ENCODE results near the gene TEX19.
"Not testable (repeated sequence)": the region's sequence is repeated elsewhere in the genome, so short reads cannot be mapped to it uniquely, and the experiment has no call there.

Gene TEX19

GRCh38 chr17:82346342-82347300 lies 12.4 kb upstream of the TEX19 start:
- H3K4me1 ChIP-seq (ENCODE audit: control insufficient read depth, insufficient read depth, low read depth, low read length) = peaks cover 14% of the 10 kb centered on the region
- no peak overlapping the region for H3K4me2 ChIP-seq (ENCODE audit: low read length, poor library complexity, severe bottlenecking)
- H3K36me3 ChIP-seq (ENCODE audit: control insufficient read depth in 1 of 2, insufficient read depth in 2 of 2, low read depth in 1 of 2, low read length in 2 of 2) = no peaks in the 10 kb centered on the region
- H3K27ac ChIP-seq (ENCODE audit: low read length, poor library complexity, severe bottlenecking) = no peak overlapping the region
- H4K8ac ChIP-seq (ENCODE audit: low read length) = no peak overlapping the region
- H4K91ac ChIP-seq (ENCODE audit: low read length) = no peak overlapping the region
- H3K9me3 ChIP-seq (ENCODE audit: control insufficient read depth, low read length) = no peaks in the 10 kb centered on the region
- no peak overlapping the region for H3K23ac ChIP-seq (ENCODE audit: low read length in 2 of 2)
- H3K9ac ChIP-seq (ENCODE audit: low read length) = no peak overlapping the region
- DNase-seq = no peak
- H2BK12ac ChIP-seq (ENCODE audit: low read length in 2 of 2) = no peak overlapping the region
- 85% methylated on average over 28 of the region's 28 CpGs for WGBS
- no peak overlapping the region for H3K4ac ChIP-seq (ENCODE audit: low read depth in 1 of 2, low read length in 2 of 2)
- no peak overlapping the region for H2AK5ac ChIP-seq (ENCODE audit: low read length, severe bottlenecking)
- no peak overlapping the region for H3K18ac ChIP-seq (ENCODE audit: low read depth in 1 of 2, low read length in 2 of 2)
- H3K79me1 ChIP-seq (replicated peaks; ENCODE audit: low read length, poor library complexity, severe bottlenecking) = no peaks in the 10 kb centered on the region
- no peak overlapping the region for H2BK15ac ChIP-seq (ENCODE audit: low read depth, poor library complexity, severe bottlenecking)
- H2BK120ac ChIP-seq (ENCODE audit: low read depth, low read length) = no peak overlapping the region
- H2BK5ac ChIP-seq (ENCODE audit: low read depth, low read length, poor library complexity, severe bottlenecking) = no peak overlapping the region
- H2AFZ ChIP-seq (ENCODE audit: low read depth, low read length) = no peak overlapping the region
- H3K4me3 ChIP-seq (ENCODE audit: insufficient read depth in 1 of 2, low read depth in 1 of 2, low read length in 2 of 2) = no peak overlapping the region
- no peak overlapping the region for H3K14ac ChIP-seq (ENCODE audit: low read length in 2 of 2)
- peaks cover 9 to 22% of the 10 kb centered on the region in 2 experiments for H3K27me3 ChIP-seq (ENCODE audit: control insufficient read depth in 1 of 2, insufficient read depth in 1 of 2, low read length in 2 of 2)

GRCh38 chr17:82347994-82348393 lies 11.1 kb upstream of the TEX19 start:
- H2BK12ac ChIP-seq (ENCODE audit: low read length in 2 of 2); H3K18ac ChIP-seq (ENCODE audit: low read depth in 1 of 2, low read length in 2 of 2); H2BK120ac ChIP-seq (ENCODE audit: low read depth, low read length); H2BK5ac ChIP-seq (ENCODE audit: low read depth, low read length, poor library complexity, severe bottlenecking); H3K4me2 ChIP-seq (ENCODE audit: low read length, poor library complexity, severe bottlenecking); H3K9me3 ChIP-seq (ENCODE audit: control insufficient read depth, low read length); H3K23ac ChIP-seq (ENCODE audit: low read length in 2 of 2); H3K4ac ChIP-seq (ENCODE audit: low read depth in 1 of 2, low read length in 2 of 2); H3K14ac ChIP-seq (ENCODE audit: low read length in 2 of 2); H2BK15ac ChIP-seq (ENCODE audit: low read depth, poor library complexity, severe bottlenecking); H3K27ac ChIP-seq (ENCODE audit: low read length, poor library complexity, severe bottlenecking); H2AFZ ChIP-seq (ENCODE audit: low read depth, low read length); H2AK5ac ChIP-seq (ENCODE audit: low read length, severe bottlenecking); H3K36me3 ChIP-seq (ENCODE audit: control insufficient read depth in 1 of 2, insufficient read depth in 2 of 2, low read depth in 1 of 2, low read length in 2 of 2); H3K4me3 ChIP-seq (ENCODE audit: insufficient read depth in 1 of 2, low read depth in 1 of 2, low read length in 2 of 2); H3K9ac ChIP-seq (ENCODE audit: low read length); DNase-seq; H4K91ac ChIP-seq (ENCODE audit: low read length); H3K79me1 ChIP-seq (replicated peaks; ENCODE audit: low read length, poor library complexity, severe bottlenecking); H4K8ac ChIP-seq (ENCODE audit: low read length): not testable (repeated sequence)
- 89% methylated on average over 11 of the region's 11 CpGs for WGBS
- H3K4me1 ChIP-seq (ENCODE audit: control insufficient read depth, insufficient read depth, low read depth, low read length) = peaks cover 18% of the 10 kb centered on the region
- H3K27me3 ChIP-seq (ENCODE audit: control insufficient read depth in 1 of 2, insufficient read depth in 1 of 2, low read length in 2 of 2) = peaks cover 9 to 16% of the 10 kb centered on the region in 2 experiments

GRCh38 chr17:82348434-82348833 lies 10.6 kb upstream of the TEX19 start:
- Histone ChIP-seq H3K14ac (ENCODE audit: low read length in 2 of 2) (no peak overlapping the region), H3K4me2 (ENCODE audit: low read length, poor library complexity, severe bottlenecking) (no peak overlapping the region), H3K27me3 (ENCODE audit: control insufficient read depth in 1 of 2, insufficient read depth in 1 of 2, low read length in 2 of 2) (peaks cover 9 to 12% of the 10 kb centered on the region in 2 experiments), H3K9me3 (ENCODE audit: control insufficient read depth, low read length) (no peaks in the 10 kb centered on the region), H4K91ac (ENCODE audit: low read length) (no peak overlapping the region), H2AK5ac (ENCODE audit: low read length, severe bottlenecking) (no peak overlapping the region), H2BK12ac (ENCODE audit: low read length in 2 of 2) (no peak overlapping the region), H3K4me3 (ENCODE audit: insufficient read depth in 1 of 2, low read depth in 1 of 2, low read length in 2 of 2) (no peak overlapping the region), H3K4ac (ENCODE audit: low read depth in 1 of 2, low read length in 2 of 2) (no peak overlapping the region), H3K27ac (ENCODE audit: low read length, poor library complexity, severe bottlenecking) (no peak overlapping the region), H3K36me3 (ENCODE audit: control insufficient read depth in 1 of 2, insufficient read depth in 2 of 2, low read depth in 1 of 2, low read length in 2 of 2) (no peaks in the 10 kb centered on the region), H3K79me1 (replicated peaks; ENCODE audit: low read length, poor library complexity, severe bottlenecking) (no peaks in the 10 kb centered on the region), H2BK15ac (ENCODE audit: low read depth, poor library complexity, severe bottlenecking) (peak overlapping the region; percentile 12), H3K23ac (ENCODE audit: low read length in 2 of 2) (no peak overlapping the region), H2AFZ (ENCODE audit: low read depth, low read length) (no peak overlapping the region), H3K9ac (ENCODE audit: low read length) (peak overlapping the region; percentile 62), H2BK120ac (ENCODE audit: low read depth, low read length) (no peak overlapping the region), H4K8ac (ENCODE audit: low read length) (no peak overlapping the region), H3K18ac (ENCODE audit: low read depth in 1 of 2, low read length in 2 of 2) (no peak overlapping the region), H3K4me1 (ENCODE audit: control insufficient read depth, insufficient read depth, low read depth, low read length) (peaks cover 18% of the 10 kb centered on the region), H2BK5ac (ENCODE audit: low read depth, low read length, poor library complexity, severe bottlenecking) (no peak overlapping the region)
- no peak for DNase-seq
- WGBS = 83% methylated on average over 8 of the region's 9 CpGs

- 85% methylated on average over 10 of the region's 11 CpGs for WGBS
- no peak overlapping the region for H2AK5ac ChIP-seq (ENCODE audit: low read length, severe bottlenecking)
- no peak overlapping the region for H3K27ac ChIP-seq (ENCODE audit: low read length, poor library complexity, severe bottlenecking)
- peaks cover 9 to 12% of the 10 kb centered on the region in 2 experiments for H3K27me3 ChIP-seq (ENCODE audit: control insufficient read depth in 1 of 2, insufficient read depth in 1 of 2, low read length in 2 of 2)
- H4K8ac ChIP-seq (ENCODE audit: low read length) = peak overlapping the region; percentile 43
- no peak overlapping the region for H3K4ac ChIP-seq (ENCODE audit: low read depth in 1 of 2, low read length in 2 of 2)
- H2AFZ ChIP-seq (ENCODE audit: low read depth, low read length) = no peak overlapping the region
- no peak overlapping the region for H3K18ac ChIP-seq (ENCODE audit: low read depth in 1 of 2, low read length in 2 of 2)
- H4K91ac ChIP-seq (ENCODE audit: low read length) = no peak overlapping the region
- H2BK15ac ChIP-seq (ENCODE audit: low read depth, poor library complexity, severe bottlenecking) = no peak overlapping the region
- no peak overlapping the region for H3K4me2 ChIP-seq (ENCODE audit: low read length, poor library complexity, severe bottlenecking)
- no peaks in the 10 kb centered on the region for H3K79me1 ChIP-seq (replicated peaks; ENCODE audit: low read length, poor library complexity, severe bottlenecking)
- no peak overlapping the region for H2BK5ac ChIP-seq (ENCODE audit: low read depth, low read length, poor library complexity, severe bottlenecking)
- peak overlapping the region in 1 of 2 experiments; percentile 62 for H3K4me3 ChIP-seq (ENCODE audit: insufficient read depth in 1 of 2, low read depth in 1 of 2, low read length in 2 of 2)
- H3K4me1 ChIP-seq (ENCODE audit: control insufficient read depth, insufficient read depth, low read depth, low read length) = peaks cover 18% of the 10 kb centered on the region
- H2BK120ac ChIP-seq (ENCODE audit: low read depth, low read length) = no peak overlapping the region
- H3K23ac ChIP-seq (ENCODE audit: low read length in 2 of 2) = no peak overlapping the region
- no peak overlapping the region for H3K14ac ChIP-seq (ENCODE audit: low read length in 2 of 2)
- H3K9me3 ChIP-seq (ENCODE audit: control insufficient read depth, low read length) = no peaks in the 10 kb centered on the region
- no peak overlapping the region for H2BK12ac ChIP-seq (ENCODE audit: low read length in 2 of 2)
- H3K9ac ChIP-seq (ENCODE audit: low read length) = peak overlapping the region; percentile 62
- DNase-seq = no peak
- H3K36me3 ChIP-seq (ENCODE audit: control insufficient read depth in 1 of 2, insufficient read depth in 2 of 2, low read depth in 1 of 2, low read length in 2 of 2) = no peaks in the 10 kb centered on the region
Observed at GRCh38 chr17:82348866-82349265, 10.2 kb upstream of the TEX19 start.
